Fibroblast of skin of left quadriceps (primary cell): ENCODE results near the gene AFDN.
A peak's percentile ranks its signal among the peaks of the same experiment; 100 is the strongest.
"Not testable (repeated sequence)": the region's sequence is repeated elsewhere in the genome, so short reads cannot be mapped to it uniquely, and the experiment has no call there.

Experiments
- DNase-seq, 2 experiments: peaks; one replicate each; pipeline ENCODE4 v3.0.0-alpha.2; 2013; ENCODE audit warnings: low read depth in 2 of 2

Gene AFDN

DNA sequence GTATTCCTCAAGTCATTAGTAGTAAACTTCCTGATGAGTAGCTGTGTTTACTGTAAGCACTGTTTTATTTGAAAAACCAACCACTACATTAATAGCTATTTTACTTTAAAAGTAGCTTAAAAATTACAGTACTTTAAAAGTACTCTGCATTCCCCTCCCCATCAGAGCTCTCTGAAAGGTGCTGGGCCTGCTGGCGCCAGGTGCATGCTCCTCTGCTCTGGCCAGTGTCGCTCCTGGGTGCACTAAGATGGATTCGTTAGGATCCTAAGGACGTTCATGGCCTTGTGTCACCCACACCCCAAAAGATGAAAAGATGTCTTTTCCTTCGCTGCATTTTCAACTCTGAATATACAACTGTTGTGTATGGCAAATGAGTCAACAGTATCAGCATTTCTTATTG is 126.8 kb downstream of the AFDN start:
- DNase-seq: no peak

- DNase-seq: no peak
Observed at GRCh38 chr6:167954151-167954550, 127.4 kb downstream of the AFDN start.

- no peak for DNase-seq
Observed at GRCh38 chr6:167956491-167956890, 129.8 kb downstream of the AFDN start.

DNA sequence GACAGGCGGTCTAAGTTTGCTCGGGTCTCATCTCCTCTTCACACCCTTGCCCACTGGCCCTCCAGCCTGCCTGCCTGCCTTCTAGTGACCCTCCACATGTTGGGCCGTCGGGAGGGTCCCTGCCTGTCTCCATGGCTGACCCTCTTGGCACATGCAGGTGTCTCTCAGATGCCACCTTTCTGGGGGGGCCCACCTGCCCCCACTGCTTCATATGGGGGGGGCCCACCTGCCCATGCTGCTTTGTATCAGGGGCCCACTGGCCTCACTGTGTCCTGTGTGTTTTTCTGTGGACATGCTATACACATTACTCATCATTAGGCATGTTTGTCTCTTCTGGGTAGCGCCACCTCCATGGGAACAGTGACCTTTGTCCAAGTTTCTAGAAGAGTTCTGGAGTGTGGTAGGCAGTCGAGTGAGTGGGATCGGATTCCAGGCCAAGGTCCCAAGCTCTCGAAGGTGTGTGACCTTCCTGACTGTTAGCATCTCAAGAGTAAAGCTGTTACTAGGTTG is 130.3 kb downstream of the AFDN start:
- no peak for DNase-seq

DNA sequence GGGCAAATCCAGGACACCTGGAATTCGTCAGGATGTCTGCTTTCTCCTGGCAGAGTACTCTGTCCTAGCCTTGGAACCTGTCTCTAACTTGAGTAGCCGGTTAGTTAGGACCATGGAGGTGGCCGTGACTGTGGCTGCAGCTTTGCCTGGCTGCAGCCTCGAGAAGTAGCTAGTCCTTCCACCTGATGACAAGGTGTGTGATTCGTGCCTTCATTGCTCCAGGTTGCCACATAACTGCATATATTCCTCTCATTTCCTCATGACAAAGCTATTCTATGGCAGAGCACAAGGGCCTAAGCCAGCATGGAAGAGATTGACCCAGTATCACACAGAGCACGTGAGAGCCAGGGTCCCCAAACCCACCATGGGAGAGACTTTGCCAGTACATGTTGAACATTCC is 130.9 kb downstream of the AFDN start:
- no peak for DNase-seq

GRCh38 chr6:167960579-167960978 is 133.9 kb downstream of the AFDN start:
- no peak for DNase-seq

DNA sequence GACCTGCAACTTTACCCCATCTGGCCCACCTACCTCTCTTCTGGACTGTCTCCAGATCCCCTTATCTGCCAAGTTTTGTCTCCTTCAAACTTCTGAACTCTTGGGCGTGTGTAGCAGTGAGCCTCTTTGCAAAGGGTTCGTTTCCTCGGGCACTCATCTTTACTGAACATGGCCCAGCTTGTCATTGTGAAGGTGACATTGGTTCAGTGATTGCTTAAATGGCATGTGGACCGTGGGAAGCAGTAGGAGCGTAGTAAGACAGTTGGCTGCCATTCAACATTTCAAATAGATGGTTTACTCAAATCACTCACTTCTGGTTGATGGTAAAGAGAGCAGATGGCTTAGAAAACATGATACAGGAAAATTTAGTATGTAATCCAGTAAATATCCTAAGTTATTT is 136.0 kb downstream of the AFDN start:
- DNase-seq: no peak

DNA sequence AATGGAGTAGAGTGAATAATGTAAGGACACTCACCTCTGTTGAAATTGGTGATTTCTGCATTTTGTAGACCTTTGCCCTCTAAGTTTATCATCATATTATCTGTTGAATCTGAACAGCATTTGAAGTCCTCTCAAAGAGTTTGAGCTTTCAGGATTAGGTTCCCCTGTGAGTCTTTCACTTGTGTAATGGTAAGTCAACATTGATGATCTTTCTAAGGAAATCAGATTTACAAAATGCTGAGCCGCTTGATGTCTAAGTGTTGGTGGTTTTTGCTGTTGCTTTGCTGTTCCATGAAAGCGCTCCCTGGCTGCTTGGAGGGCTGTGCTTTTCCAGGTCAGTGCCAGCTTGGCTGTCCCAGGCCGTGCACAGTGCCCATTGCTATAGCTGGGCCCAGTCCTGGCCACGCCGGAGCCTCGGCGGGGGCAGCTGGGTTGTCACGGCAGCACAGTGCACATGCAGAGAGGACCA is 136.9 kb downstream of the AFDN start:
- DNase-seq: no peak

- DNase-seq: no peak
Observed at GRCh38 chr6:167965592-167966539, 139.2 kb downstream of the AFDN start.

DNA sequence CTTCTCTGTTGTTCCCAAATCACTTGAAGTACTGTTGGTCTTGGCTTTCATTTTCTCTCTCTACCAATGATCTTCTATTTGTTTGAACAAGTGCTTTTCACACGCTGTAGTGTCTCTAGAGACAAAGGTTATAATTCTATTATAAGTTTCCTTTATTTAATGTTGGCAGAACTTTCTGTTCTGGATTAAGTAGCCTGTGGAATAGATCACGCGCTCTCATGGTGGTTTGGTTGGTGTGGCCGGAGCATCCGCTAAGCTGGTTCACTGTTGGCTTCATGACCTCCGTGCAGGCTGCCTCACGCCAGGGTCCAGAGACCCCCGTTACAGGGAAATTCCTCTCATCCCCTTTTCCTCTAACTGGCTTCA is 139.8 kb downstream of the AFDN start:
- DNase-seq: no peak

DNA sequence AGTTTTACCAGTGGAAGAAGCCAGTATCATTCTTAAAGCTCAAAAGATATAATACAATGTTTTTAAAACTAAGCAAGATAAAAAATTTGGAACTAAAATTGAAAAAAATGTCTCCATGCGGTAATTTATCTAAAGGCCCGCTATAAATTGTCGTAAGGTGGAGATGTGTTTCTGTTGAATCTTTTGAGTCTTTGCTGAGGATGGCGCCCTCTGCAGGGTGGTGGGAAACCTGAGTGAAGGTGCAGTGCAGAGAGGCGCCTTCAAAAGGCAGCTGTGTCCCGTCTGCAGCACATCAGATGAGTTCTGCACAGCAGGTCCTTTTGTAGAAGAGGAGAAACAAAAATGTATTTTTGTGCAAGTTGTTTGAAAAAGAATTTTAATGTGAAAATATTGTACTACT is 141.4 kb downstream of the AFDN start:
- no peak for DNase-seq

- no peak for DNase-seq
Observed at GRCh38 chr6:167970230-167970629, 143.5 kb downstream of the AFDN start.

DNA sequence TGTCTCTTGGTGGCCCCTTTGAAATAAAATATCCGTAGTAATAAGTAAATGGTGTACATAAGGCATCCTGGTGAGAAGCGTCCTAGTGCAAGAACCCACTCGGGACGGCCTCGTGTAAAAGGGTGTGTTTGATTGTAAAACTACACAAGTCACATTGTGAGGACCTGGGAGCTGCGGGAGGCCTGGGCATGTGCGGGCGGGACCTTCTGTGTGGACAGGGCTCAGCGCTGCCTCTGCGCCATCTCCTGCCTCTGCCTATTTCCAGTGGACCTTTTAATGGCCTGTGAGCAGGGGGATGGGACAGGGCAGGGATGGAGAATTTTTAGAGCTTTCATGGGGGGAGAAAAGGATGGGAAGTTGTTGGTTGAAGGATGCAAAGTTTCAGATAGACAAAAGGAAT is 145.5 kb downstream of the AFDN start:
- DNase-seq: no peak

- DNase-seq: no peak
Observed at GRCh38 chr6:167973148-167973885, 146.6 kb downstream of the AFDN start.

DNA sequence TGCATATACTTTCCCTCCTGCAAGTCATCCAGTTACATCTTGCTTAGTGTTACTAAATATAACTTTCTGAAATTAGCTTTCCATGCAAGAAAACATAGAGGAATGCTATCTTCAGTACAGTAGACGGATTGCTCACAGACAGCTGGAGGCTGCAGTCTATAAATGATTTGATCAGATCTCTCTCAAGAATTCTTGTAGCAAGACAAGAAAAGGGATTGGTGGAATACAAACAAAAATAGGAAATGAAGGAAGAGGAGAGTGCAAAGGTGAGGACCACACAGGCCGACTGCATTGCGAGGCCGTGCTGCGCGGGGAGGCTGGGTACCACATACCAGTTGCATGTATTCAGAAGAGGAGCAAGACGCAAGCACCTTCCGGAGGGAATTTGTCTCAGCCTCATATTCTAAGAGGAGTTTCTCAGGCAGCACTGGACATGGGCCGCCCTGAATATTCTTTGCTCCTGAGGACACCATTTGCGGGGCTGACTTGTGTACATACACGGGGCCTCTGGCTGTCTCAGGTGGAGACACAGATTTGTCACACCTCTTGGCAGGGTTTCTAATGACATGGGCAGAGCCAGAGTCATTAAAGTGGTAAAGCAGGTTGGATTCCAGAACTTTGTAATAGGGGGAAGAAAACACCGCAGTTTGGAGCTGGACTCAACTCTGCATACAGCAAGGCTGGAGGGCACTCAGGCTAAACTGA is 148.1 kb downstream of the AFDN start:
- DNase-seq: peak in 1 of 2 experiments; percentile 4

- no peak for DNase-seq
Observed at GRCh38 chr6:167975458-167975857, 148.7 kb downstream of the AFDN start.

DNA sequence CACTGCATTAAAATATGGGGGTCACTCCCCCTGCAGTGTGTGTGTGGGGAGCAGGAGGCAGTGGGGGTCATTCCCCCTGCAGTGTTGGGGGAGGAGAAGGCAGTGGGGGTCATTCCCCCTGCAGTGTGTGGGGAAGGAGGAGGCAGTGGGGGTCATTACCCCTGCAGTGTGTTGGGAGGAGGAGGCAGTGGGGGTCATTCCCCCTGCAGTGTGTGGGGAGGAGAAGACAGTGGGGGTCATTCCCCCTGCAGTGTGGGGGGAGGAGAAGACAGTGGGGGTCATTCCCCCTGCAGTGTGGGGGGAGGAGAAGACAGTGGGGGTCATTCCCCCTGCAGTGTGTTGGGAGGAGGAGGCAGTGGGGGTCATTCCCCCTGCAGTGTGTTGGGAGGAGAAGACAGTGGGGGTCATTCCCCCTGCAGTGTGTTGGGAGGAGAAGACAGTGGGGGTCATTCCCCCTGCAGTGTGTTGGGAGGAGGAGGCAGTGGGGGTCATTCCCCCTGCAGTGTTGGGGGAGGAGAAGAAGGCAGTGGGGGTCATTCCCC is 149.5 kb downstream of the AFDN start:
- DNase-seq: not testable (repeated sequence)

GRCh38 chr6:167976708-167977107 is 150.0 kb downstream of the AFDN start:
- DNase-seq: no peak

GRCh38 chr6:167977717-167978467 is 151.2 kb downstream of the AFDN start:
- no peak for DNase-seq

DNA sequence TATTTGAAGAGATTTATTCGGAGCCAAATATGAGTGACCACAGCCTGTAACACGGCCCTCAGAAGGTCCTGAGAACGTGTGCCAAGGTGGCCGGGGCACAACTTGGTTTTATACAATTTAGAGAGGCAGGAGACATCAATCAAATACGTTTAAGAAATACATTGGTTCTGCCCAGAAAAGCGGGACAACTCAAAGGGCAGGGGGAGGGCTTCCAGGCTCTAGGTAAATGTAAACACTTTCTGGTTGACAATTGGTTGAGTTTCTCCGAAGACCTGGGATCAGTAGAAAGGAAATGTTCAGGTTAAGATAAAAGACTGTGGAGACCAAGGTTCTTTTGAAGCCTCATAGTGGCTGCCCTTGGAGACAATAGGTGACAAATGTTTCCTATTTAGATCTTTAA is 151.9 kb downstream of the AFDN start:
- no peak for DNase-seq
